WERI-Rb-1 (cell line): ENCODE data around the gene FBXL14.

Experiments used
- DNase-seq: peaks from one replicate; pipeline ENCODE4 v3.0.0-alpha.2; 2020
- H3K27ac ChIP-seq: fragments of 250-450 bp; sonication (Bioruptor Pico); 2 replicates; pipeline ENCODE4 v1.5.1; 2020; ENCODE audit warnings: mild to moderate bottlenecking, moderate library complexity
- H3K27me3 ChIP-seq: fragments of 250-450 bp; sonication (Bioruptor Pico); 2 replicates; pipeline ENCODE4 v1.5.1; 2021; ENCODE audit warnings: mild to moderate bottlenecking, low read depth, moderate library complexity; ENCODE audit not compliant: insufficient read depth, severe bottlenecking
- H3K36me3 ChIP-seq: fragments of 250-450 bp; sonication (Bioruptor Pico); 2 replicates; pipeline ENCODE4 v1.5.1; 2020; ENCODE audit warnings: mild to moderate bottlenecking, moderate library complexity
- H3K4me3 ChIP-seq: 2 replicates; pipeline ENCODE4 v1.5.1; 2011; ENCODE audit warnings: low read depth, mild to moderate bottlenecking, control low read depth, low read length
- H3K9me3 ChIP-seq: fragments of 250-450 bp; sonication (Bioruptor Pico); 2 replicates; pipeline ENCODE4 v1.5.1; 2021; ENCODE audit warnings: mild to moderate bottlenecking, moderate library complexity; ENCODE audit not compliant: severe bottlenecking
- TF ChIP-seq, protein P1 (sequence below): IDR thresholded peaks from 2 replicates; pipeline ENCODE4 v1.5.1; 2011; ENCODE audit warnings: low read depth, mild to moderate bottlenecking, control low read depth, inconsistent platforms, low read length

FBXL14 gene

DNA sequence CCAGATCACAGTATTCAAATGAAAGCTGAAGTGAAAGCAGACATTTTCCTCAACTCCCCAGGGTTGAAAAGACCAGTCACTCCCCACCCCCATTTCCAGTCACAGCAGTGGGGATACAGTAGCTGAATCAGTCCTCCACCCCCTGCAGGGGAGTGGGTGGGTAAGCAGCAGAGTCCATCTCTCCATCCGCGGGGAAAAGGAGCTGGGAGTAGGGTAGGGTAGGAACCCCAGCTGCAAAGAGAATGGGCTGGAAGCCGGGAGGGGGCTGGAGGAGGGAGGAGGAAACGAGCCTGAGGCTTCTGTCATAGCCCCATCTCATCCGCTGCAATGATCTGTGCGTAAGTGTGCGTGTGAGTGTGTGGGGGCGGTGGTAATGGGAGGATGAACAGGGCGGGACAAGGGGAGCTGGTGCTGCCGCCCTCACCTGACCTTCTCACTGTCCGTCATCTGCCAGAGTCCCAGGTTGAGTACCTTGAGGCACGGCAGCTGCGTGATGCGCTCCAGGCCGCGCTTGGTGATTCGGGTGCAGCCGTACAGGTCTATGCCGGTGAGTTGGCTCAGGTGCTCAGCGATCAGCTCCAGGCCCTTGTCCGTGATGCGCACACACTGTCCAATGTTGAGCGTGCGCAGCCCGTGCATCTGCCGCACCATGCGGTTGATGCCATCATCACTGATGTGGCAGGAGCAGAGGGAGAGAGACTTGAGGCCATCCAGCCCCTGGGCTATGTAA, 1.8 kb downstream of the FBXL14 start:
- DNase-seq = peak; percentile 23

DNA sequence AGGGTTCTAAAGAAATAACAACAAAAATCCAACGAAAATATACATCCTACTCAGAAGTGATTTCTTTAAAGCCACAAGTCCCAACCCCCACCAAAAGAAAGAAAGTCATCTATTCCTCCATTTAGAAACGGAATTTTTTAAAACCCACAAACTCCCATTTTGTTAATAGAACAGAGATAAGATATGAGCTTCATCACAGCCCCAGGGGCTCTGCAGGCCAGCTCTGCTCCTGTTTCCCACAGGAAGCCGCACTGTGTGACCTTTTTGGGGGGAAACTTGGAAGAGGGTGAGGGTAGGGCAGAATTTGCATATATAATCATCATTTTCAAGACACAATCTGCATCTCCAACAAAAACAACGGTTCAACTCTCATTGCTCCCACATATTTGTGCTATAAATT, 2.8 kb downstream of the FBXL14 start:
- no peak overlapping the region for H3K27ac ChIP-seq
- TF ChIP-seq, protein P1, sequence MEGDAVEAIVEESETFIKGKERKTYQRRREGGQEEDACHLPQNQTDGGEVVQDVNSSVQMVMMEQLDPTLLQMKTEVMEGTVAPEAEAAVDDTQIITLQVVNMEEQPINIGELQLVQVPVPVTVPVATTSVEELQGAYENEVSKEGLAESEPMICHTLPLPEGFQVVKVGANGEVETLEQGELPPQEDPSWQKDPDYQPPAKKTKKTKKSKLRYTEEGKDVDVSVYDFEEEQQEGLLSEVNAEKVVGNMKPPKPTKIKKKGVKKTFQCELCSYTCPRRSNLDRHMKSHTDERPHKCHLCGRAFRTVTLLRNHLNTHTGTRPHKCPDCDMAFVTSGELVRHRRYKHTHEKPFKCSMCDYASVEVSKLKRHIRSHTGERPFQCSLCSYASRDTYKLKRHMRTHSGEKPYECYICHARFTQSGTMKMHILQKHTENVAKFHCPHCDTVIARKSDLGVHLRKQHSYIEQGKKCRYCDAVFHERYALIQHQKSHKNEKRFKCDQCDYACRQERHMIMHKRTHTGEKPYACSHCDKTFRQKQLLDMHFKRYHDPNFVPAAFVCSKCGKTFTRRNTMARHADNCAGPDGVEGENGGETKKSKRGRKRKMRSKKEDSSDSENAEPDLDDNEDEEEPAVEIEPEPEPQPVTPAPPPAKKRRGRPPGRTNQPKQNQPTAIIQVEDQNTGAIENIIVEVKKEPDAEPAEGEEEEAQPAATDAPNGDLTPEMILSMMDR = no peak
- no peaks in the 10 kb centered on the region for H3K27me3 ChIP-seq
- H3K36me3 ChIP-seq = peaks cover 9% of the 10 kb centered on the region
- no peaks in the 10 kb centered on the region for H3K9me3 ChIP-seq
- no peak for DNase-seq
- no peak overlapping the region for H3K4me3 ChIP-seq

More for the DNA sequence above, 1.8 kb downstream of the FBXL14 start:
- Histone ChIP-seq H3K27me3 (no peaks in the 10 kb centered on the region), H3K9me3 (no peaks in the 10 kb centered on the region), H3K4me3 (no peak overlapping the region), H3K36me3 (peaks cover 9% of the 10 kb centered on the region), H3K27ac (no peak overlapping the region)
- TF ChIP-seq, protein P1 = no peak

DNA sequence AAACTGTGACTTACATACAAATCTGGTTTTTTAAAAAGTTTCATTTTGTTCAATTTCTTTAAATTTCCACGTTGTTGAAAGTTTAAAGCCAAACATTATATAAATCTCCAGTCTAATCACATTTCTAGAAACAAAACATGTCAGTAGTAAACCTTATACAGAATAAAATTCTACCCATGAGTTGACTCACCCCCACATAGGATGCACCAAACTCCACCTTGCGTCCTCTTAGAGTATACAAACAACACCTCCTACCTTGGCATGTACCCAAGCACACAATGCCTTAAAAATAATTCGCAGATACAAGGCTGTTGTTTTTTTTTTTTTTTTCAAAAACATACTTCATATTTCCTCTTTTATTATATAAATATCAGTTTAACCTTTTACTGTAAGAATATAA, 3.3 kb downstream of the FBXL14 start:
- DNase-seq = no peak
- Histone ChIP-seq H3K27me3 (no peaks in the 10 kb centered on the region), H3K36me3 (peaks cover 9% of the 10 kb centered on the region), H3K9me3 (no peaks in the 10 kb centered on the region), H3K4me3 (no peak overlapping the region), H3K27ac (no peak overlapping the region)
- TF ChIP-seq, protein P1 = no peak

DNA sequence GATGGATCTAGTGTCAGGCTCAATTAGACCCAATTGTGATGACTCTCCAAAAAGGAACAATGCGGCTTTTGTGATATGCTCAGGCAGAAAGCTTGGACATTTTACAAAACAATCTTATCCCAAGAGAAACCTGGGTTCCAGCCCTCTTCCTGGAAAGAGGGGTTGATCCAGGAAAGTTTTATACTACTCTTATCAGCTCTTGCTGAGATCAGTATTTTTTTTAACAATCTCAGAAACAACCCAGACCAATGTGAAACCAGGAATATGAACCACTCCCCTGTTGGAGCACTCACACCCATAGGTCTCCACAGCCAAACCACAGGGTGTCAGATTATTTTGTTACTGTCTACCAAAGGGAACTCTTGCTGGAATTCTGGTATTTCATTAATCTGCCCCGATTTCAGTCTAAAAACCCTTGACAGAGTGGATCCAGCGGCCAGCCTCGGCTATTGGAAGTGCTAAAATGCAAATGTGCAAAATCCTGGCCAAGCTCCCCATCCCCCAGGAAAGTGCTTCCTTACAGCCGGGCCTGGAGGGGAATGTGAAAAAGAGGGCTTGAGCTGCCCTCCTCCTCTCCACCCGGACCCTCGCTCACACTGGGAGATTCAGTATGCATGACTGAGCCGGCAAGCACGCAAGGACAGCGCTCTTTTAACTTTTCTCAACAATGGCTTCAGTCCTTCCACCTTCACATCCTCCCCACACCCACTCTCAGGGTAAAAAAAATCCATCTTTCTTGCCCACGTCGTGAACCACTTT, 4.0 kb downstream of the FBXL14 start:
- Histone ChIP-seq H3K27ac (no peak overlapping the region), H3K4me3 (no peak overlapping the region), H3K36me3 (peaks cover 9% of the 10 kb centered on the region), H3K9me3 (no peaks in the 10 kb centered on the region), H3K27me3 (no peaks in the 10 kb centered on the region)
- TF ChIP-seq, protein P1 = no peak
- DNase-seq = no peak

DNA sequence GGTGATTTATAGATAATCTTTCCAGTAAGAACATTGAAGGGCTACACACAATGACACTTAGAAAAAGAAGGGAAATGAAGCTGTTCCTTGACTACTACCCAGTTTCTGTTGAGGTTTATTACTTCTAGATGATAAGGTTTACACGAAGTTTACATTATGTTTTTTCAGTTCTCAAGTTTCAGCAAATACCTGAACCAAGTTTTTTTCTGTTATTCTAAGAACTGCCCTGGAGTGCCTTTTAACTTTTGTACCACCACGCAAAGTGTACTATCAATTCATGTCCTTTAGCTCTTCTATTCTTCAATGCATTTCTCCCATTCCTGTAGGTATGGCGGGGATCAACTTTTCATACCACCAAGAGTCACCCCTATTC, 5.8 kb downstream of the FBXL14 start:
- peaks cover 9% of the 10 kb centered on the region for H3K36me3 ChIP-seq
- no peaks in the 10 kb centered on the region for H3K27me3 ChIP-seq
- no peak overlapping the region for H3K27ac ChIP-seq
- H3K4me3 ChIP-seq = no peak overlapping the region
- TF ChIP-seq, protein P1 = no peak
- no peaks in the 10 kb centered on the region for H3K9me3 ChIP-seq
- DNase-seq = no peak
